Activated naive CD8-positive, alpha-beta T cell treated with anti-CD3 and anti-CD28 coated beads for 36 hours (primary cell): ENCODE measurements around the gene KCNV2. TPM values are rescaled to one million over a fixed set of nuclear protein-coding genes. Genes with fewer than 3 reads are reported as not detected.
"Not testable (repeated sequence)": the region's sequence is repeated elsewhere in the genome, so short reads cannot be mapped to it uniquely, and the experiment has no call there.

Experiments
- DNase-seq: peaks from one replicate; pipeline ENCODE4 v3.0.0; 2021
- H3K27ac Mint-ChIP-seq: one replicate; pipeline ENCODE4 v1.8.0; 2022; ENCODE audit warnings: mild to moderate bottlenecking, moderate library complexity, mixed read lengths
- H3K27me3 Mint-ChIP-seq: one replicate; pipeline ENCODE4 v1.8.0; 2022; ENCODE audit warnings: mild to moderate bottlenecking, mixed read lengths
- H3K36me3 Mint-ChIP-seq: one replicate; pipeline ENCODE4 v1.8.0; 2021; ENCODE audit warnings: mild to moderate bottlenecking, mixed read lengths
- H3K4me1 Mint-ChIP-seq: one replicate; pipeline ENCODE4 v1.8.0; 2021; ENCODE audit warnings: mixed read lengths
- H3K4me3 Mint-ChIP-seq: one replicate; pipeline ENCODE4 v1.8.0; 2022; ENCODE audit warnings: mild to moderate bottlenecking, moderate library complexity, mixed read lengths
- H3K9me3 Mint-ChIP-seq: one replicate; pipeline ENCODE4 v1.8.0; 2022; ENCODE audit warnings: mixed read lengths
- total RNA-seq, 2 experiments: library from RNA; stranded (reverse); gene quantifications; one replicate each; pipeline ENCODE4 v1.2.3, GENCODE V29; 2021

The KCNV2 gene
- total RNA-seq, 2 experiments from 2014 or later = not detected

- no peaks in the 10 kb centered on the region for H3K27me3 Mint-ChIP-seq
- peaks cover 6% of the 10 kb centered on the region for H3K36me3 Mint-ChIP-seq
- H3K27ac Mint-ChIP-seq = no peak overlapping the region
- no peak overlapping the region for H3K4me3 Mint-ChIP-seq
- no peak for DNase-seq
- no peaks in the 10 kb centered on the region for H3K9me3 Mint-ChIP-seq
- H3K4me1 Mint-ChIP-seq = no peaks in the 10 kb centered on the region
These were observed 16.3 kb upstream of the KCNV2 start for GRCh38 chr9:2700909-2701550.

GRCh38 chr9:2704504-2704903, 12.8 kb upstream of the KCNV2 start:
- Mint-ChIP-seq H3K4me1 (no peaks in the 10 kb centered on the region), H3K36me3 (peaks cover 10% of the 10 kb centered on the region), H3K9me3 (peaks cover 1% of the 10 kb centered on the region), H3K27me3 (no peaks in the 10 kb centered on the region), H3K27ac (no peak overlapping the region), H3K4me3 (no peak overlapping the region)
- DNase-seq = no peak

GRCh38 chr9:2707256-2707655, 10.1 kb upstream of the KCNV2 start:
- DNase-seq, H3K27ac Mint-ChIP-seq, H3K4me1 Mint-ChIP-seq, H3K36me3 Mint-ChIP-seq, H3K27me3 Mint-ChIP-seq, H3K9me3 Mint-ChIP-seq, H3K4me3 Mint-ChIP-seq: not testable (repeated sequence)

- DNase-seq = no peak
- H3K4me1 Mint-ChIP-seq = no peaks in the 10 kb centered on the region
- H3K9me3 Mint-ChIP-seq = peaks cover 1% of the 10 kb centered on the region
- H3K4me3 Mint-ChIP-seq = no peak overlapping the region
- H3K27ac Mint-ChIP-seq = no peak overlapping the region
- peaks cover 10% of the 10 kb centered on the region for H3K36me3 Mint-ChIP-seq
- no peaks in the 10 kb centered on the region for H3K27me3 Mint-ChIP-seq
These were observed 7.6 kb upstream of the KCNV2 start for GRCh38 chr9:2709645-2710101.

- H3K4me1 Mint-ChIP-seq = no peaks in the 10 kb centered on the region
These were observed 5.6 kb upstream of the KCNV2 start for GRCh38 chr9:2711716-2712115.

GRCh38 chr9:2718001-2718697, 839 bp downstream of the KCNV2 start:
- DNase-seq = no peak
- no peak overlapping the region for H3K27ac Mint-ChIP-seq
- H3K4me1 Mint-ChIP-seq = no peaks in the 10 kb centered on the region
- H3K9me3 Mint-ChIP-seq = peaks cover 4% of the 10 kb centered on the region
- H3K4me3 Mint-ChIP-seq = no peak overlapping the region
- peaks cover 35% of the 10 kb centered on the region for H3K36me3 Mint-ChIP-seq
- H3K27me3 Mint-ChIP-seq = no peaks in the 10 kb centered on the region

More at GRCh38 chr9:2711716-2712115, 5.6 kb upstream of the KCNV2 start:
- Mint-ChIP-seq H3K27ac (no peak overlapping the region), H3K9me3 (peaks cover 1% of the 10 kb centered on the region), H3K27me3 (no peaks in the 10 kb centered on the region), H3K36me3 (peaks cover 11% of the 10 kb centered on the region), H3K4me3 (no peak overlapping the region)
- DNase-seq = no peak

GRCh38 chr9:2718698-2719033, 1.4 kb downstream of the KCNV2 start:
- H3K9me3 Mint-ChIP-seq = peaks cover 4% of the 10 kb centered on the region
- H3K27ac Mint-ChIP-seq = no peak overlapping the region
- no peak for DNase-seq
- no peaks in the 10 kb centered on the region for H3K27me3 Mint-ChIP-seq
- H3K36me3 Mint-ChIP-seq = peaks cover 32% of the 10 kb centered on the region
- no peak overlapping the region for H3K4me3 Mint-ChIP-seq
- H3K4me1 Mint-ChIP-seq = no peaks in the 10 kb centered on the region

GRCh38 chr9:2720179-2720654, 2.9 kb downstream of the KCNV2 start:
- no peak overlapping the region for H3K27ac Mint-ChIP-seq
- no peak for DNase-seq
- no peak overlapping the region for H3K4me3 Mint-ChIP-seq
- H3K36me3 Mint-ChIP-seq = peaks cover 30% of the 10 kb centered on the region
- H3K9me3 Mint-ChIP-seq = peaks cover 4% of the 10 kb centered on the region
- no peaks in the 10 kb centered on the region for H3K27me3 Mint-ChIP-seq
- H3K4me1 Mint-ChIP-seq = no peaks in the 10 kb centered on the region

- no peaks in the 10 kb centered on the region for H3K27me3 Mint-ChIP-seq
- no peak for DNase-seq
These were observed 5.4 kb downstream of the KCNV2 start for GRCh38 chr9:2722715-2723114.

GRCh38 chr9:2723376-2724065, 6.2 kb downstream of the KCNV2 start:
- no peaks in the 10 kb centered on the region for H3K27me3 Mint-ChIP-seq
- H3K27ac Mint-ChIP-seq = no peak overlapping the region
- H3K9me3 Mint-ChIP-seq = peaks cover 4% of the 10 kb centered on the region
- H3K4me3 Mint-ChIP-seq = no peak overlapping the region
- H3K36me3 Mint-ChIP-seq = peaks cover 22% of the 10 kb centered on the region
- no peak for DNase-seq
- no peaks in the 10 kb centered on the region for H3K4me1 Mint-ChIP-seq

More at GRCh38 chr9:2722715-2723114, 5.4 kb downstream of the KCNV2 start:
- H3K4me3 Mint-ChIP-seq = no peak overlapping the region
- no peaks in the 10 kb centered on the region for H3K4me1 Mint-ChIP-seq
- peaks cover 4% of the 10 kb centered on the region for H3K9me3 Mint-ChIP-seq
- H3K36me3 Mint-ChIP-seq = peaks cover 22% of the 10 kb centered on the region
- no peak overlapping the region for H3K27ac Mint-ChIP-seq

GRCh38 chr9:2725126-2725525, 7.8 kb downstream of the KCNV2 start:
- no peak for DNase-seq
- H3K9me3 Mint-ChIP-seq = no peaks in the 10 kb centered on the region
- H3K4me3 Mint-ChIP-seq = no peak overlapping the region
- H3K27ac Mint-ChIP-seq = no peak overlapping the region
- H3K27me3 Mint-ChIP-seq = no peaks in the 10 kb centered on the region
- H3K4me1 Mint-ChIP-seq = no peaks in the 10 kb centered on the region
- H3K36me3 Mint-ChIP-seq = peaks cover 10% of the 10 kb centered on the region

GRCh38 chr9:2725898-2726649, 8.8 kb downstream of the KCNV2 start:
- Mint-ChIP-seq H3K27ac (no peak overlapping the region), H3K27me3 (no peaks in the 10 kb centered on the region), H3K9me3 (no peaks in the 10 kb centered on the region), H3K36me3 (peaks cover 6% of the 10 kb centered on the region), H3K4me1 (no peaks in the 10 kb centered on the region), H3K4me3 (no peak overlapping the region)
- no peak for DNase-seq

- H3K4me1 Mint-ChIP-seq = no peaks in the 10 kb centered on the region
- no peaks in the 10 kb centered on the region for H3K9me3 Mint-ChIP-seq
- H3K36me3 Mint-ChIP-seq = peaks cover 3% of the 10 kb centered on the region
- no peak for DNase-seq
- no peaks in the 10 kb centered on the region for H3K27me3 Mint-ChIP-seq
- H3K27ac Mint-ChIP-seq = no peak overlapping the region
- H3K4me3 Mint-ChIP-seq = no peak overlapping the region
These were observed 9.5 kb downstream of the KCNV2 start for GRCh38 chr9:2726650-2727340.

GRCh38 chr9:2727374-2727773, 10.1 kb downstream of the KCNV2 start:
- H3K36me3 Mint-ChIP-seq = peaks cover 3% of the 10 kb centered on the region
- H3K4me3 Mint-ChIP-seq = no peak overlapping the region
- no peaks in the 10 kb centered on the region for H3K9me3 Mint-ChIP-seq
- DNase-seq = no peak
- H3K4me1 Mint-ChIP-seq = no peaks in the 10 kb centered on the region
- H3K27ac Mint-ChIP-seq = no peak overlapping the region
- no peaks in the 10 kb centered on the region for H3K27me3 Mint-ChIP-seq
